Measurements from ENCODE around the gene GOLPH3L.

GOLPH3L gene

DNA sequence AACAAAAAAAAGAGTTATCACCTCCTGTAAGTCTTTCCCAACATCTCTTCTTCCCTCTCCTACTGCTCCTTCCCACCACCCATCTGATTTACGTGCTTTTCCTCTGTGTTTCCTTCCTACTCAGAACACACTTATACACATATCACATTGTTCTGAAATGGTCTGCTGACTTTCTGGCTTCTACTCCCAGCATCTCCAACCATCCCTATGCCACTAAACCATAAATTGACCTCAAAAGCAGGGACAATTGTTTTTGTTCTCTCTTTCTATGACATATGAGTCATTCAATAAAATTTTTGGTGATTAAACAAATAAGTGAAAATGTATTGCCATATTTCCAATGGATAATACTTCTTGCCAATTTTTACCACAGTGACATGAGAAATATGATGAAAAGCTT lies 8.2 kb downstream of the GOLPH3L start:
- TF ChIP-seq, protein P1, sequence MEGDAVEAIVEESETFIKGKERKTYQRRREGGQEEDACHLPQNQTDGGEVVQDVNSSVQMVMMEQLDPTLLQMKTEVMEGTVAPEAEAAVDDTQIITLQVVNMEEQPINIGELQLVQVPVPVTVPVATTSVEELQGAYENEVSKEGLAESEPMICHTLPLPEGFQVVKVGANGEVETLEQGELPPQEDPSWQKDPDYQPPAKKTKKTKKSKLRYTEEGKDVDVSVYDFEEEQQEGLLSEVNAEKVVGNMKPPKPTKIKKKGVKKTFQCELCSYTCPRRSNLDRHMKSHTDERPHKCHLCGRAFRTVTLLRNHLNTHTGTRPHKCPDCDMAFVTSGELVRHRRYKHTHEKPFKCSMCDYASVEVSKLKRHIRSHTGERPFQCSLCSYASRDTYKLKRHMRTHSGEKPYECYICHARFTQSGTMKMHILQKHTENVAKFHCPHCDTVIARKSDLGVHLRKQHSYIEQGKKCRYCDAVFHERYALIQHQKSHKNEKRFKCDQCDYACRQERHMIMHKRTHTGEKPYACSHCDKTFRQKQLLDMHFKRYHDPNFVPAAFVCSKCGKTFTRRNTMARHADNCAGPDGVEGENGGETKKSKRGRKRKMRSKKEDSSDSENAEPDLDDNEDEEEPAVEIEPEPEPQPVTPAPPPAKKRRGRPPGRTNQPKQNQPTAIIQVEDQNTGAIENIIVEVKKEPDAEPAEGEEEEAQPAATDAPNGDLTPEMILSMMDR (IDR thresholded peaks at IDR 0.05) = no peak
- DNase-seq (ENCODE audit: low spot score) = no peak
- no peak overlapping the region for H3K27ac ChIP-seq
- no peak overlapping the region for H3K4me3 ChIP-seq

DNA sequence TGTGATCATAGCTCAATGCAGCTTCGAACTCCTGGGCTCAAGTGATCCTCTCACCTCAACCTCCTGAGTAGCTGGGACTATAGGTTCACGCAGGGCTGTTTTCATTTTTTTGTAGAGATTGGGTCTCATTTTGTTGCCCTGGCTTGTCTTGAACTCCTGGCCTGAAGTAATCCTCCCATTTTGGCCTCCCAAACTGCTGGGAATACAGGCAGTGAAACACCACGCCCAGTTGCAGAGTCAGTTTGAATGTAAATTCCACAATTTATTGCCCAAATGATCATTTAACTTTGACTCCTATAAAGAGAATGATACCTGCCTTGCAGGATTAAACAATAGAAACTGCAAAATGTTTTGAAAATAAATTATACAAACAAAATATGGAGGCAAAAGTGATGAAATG lies 10.7 kb downstream of the GOLPH3L start:
- TF ChIP-seq, protein P1 (IDR thresholded peaks at IDR 0.05) = no peak
- no peak overlapping the region for H3K4me3 ChIP-seq
- H3K27ac ChIP-seq = no peak overlapping the region
- no peak for DNase-seq (ENCODE audit: low spot score)

DNA sequence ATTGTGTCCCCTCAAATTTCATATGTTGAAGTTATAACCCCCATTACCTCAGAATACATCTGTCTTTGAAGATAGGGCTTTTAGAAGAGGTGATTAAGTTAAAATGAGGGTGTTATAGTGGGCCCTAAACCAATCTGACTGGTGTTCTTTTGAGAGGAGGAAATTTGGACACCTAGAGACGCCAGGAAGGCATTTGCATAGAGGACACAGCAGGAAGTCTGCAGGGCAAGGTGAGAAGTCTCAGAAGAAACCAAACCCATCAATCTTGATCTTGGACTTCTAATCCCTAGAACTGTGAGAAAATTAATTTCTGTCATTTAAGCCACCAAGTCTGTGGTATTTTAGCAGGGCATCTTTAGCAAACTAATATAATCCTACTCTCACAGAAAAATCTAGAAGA lies 13.0 kb downstream of the GOLPH3L start:
- TF ChIP-seq, protein P1 (IDR thresholded peaks at IDR 0.05) = no peak
- DNase-seq (ENCODE audit: low spot score) = no peak
- H3K27ac ChIP-seq = no peak overlapping the region
- no peak overlapping the region for H3K4me3 ChIP-seq

DNA sequence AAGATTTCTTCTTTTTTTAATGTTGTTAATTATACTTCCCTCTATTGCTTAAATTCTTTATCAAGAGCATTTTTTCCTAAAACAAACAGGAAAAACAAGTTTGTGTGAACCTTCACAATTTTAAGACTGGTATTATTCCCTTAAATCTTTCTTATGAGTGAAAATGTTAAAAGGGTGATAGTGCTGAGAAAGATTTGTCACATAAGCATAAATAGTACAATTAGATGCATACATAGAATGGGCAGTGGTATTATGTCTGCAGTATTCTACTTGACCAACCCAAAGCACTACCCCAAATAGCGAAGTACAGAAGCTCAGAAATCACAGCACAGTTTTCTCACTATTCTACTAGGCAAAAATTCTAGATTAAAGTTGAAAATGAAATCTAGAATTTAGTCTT lies 18.0 kb downstream of the GOLPH3L start:
- Histone ChIP-seq H3K4me3 (no peak overlapping the region), H3K27ac (no peak overlapping the region)
- DNase-seq (ENCODE audit: low spot score) = no peak
- TF ChIP-seq, protein P1 (IDR thresholded peaks at IDR 0.05) = no peak

DNA sequence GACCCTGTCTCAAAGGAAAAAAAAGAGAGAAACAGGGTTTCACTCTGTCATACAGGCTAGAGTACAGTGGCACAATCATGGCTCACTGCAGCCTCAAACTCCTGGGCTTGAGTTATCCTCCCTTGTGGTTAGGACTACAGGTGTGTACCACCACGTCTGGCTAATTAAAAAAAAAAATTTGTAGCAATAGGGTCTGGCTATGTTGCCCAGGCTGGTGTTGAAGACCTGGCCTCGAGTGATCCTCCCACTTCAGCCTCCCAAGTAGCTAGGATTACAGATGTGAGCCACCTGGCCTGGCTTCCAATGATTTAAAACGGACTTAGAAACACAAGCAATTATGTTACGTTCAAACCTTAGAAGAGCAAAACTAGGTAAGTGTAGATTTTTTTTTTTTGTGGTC lies 22.1 kb downstream of the GOLPH3L start:
- TF ChIP-seq, protein P1 (IDR thresholded peaks at IDR 0.05) = no peak
- no peak for DNase-seq (ENCODE audit: low spot score)
- no peak overlapping the region for H3K27ac ChIP-seq
- H3K4me3 ChIP-seq = no peak overlapping the region

DNA sequence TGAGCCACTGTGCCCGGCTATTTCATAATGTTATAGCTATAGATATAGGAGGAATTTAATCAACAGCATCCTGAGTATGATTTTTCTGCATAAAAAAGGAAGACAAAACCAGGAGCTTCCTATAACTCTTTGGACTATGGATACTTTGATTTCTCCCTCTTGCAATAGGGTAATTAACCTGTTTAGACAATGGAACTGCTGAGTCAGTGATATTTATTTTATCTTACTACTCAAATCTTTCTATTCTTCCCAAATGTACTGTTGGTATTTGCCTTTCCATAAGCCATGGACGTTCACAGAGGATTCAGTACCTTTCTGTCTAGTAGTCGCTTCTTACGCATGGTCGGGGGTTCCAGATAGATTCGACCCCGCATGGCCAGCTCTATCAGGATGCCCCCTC lies 33.6 kb downstream of the GOLPH3L start:
- TF ChIP-seq, protein P1 (IDR thresholded peaks at IDR 0.05) = no peak
- no peak overlapping the region for H3K27ac ChIP-seq
- DNase-seq (ENCODE audit: low spot score) = no peak
- H3K4me3 ChIP-seq = no peak overlapping the region

DNA sequence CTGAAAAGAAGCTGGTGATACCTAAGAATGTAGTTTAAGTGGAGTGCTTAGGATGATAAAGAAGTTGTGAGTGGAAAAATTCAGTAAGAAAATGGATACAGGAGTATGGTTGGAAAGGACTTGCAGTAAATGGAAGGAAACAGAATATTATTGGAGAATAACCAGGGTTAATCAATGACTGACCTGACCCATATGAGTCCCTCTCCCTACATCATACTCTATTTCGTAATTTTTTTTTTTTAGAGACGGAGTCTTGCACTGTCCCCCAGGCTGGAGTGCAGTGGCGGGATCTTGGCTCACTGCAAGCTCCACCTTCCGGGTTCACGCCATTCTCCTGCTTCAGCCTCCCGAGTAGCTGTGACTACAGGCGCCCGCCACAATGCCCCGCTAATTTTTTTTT lies 34.1 kb downstream of the GOLPH3L start:
- H3K4me3 ChIP-seq = no peak overlapping the region
- TF ChIP-seq, protein P1 (IDR thresholded peaks at IDR 0.05) = no peak
- H3K27ac ChIP-seq = no peak overlapping the region
- DNase-seq (ENCODE audit: low spot score) = no peak
